Activated B cell treated with CpG ODN at 0.5 μM for 24 hours (primary cell): ENCODE data around the gene MEIKIN. TPM values are rescaled to one million over a fixed set of nuclear protein-coding genes. Genes with fewer than 3 reads are reported as not detected.

Source experiments
- ATAC-seq: fragments of 200-7000 bp; cut with Tn5 transposase; one replicate; pipeline ENCODE4 v1.10.0; 2021; ENCODE audit warnings: low read depth, mild to moderate bottlenecking, moderate library complexity
- CTCF ChIA-PET: fragments of 350-600 bp; sonication (Branson Sonifier 250); formaldehyde crosslinking; loops from one replicate; lab custom pipeline; 2021; ENCODE audit warnings: antibody characterized with exemption; lab: Charles Lee
- POLR2A ChIA-PET: fragments of 350-600 bp; sonication (Branson Sonifier 250); formaldehyde crosslinking; loops from one replicate; lab custom pipeline; 2021; ENCODE audit warnings: antibody characterized with exemption; lab: Charles Lee
- DNase-seq: peaks from one replicate; pipeline ENCODE4 v3.0.0; 2022
- H3K27ac Mint-ChIP-seq: one replicate; pipeline ENCODE4 v1.8.0; 2020; ENCODE audit warnings: mixed read lengths
- H3K27me3 Mint-ChIP-seq: one replicate; pipeline ENCODE4 v1.8.0; 2021; ENCODE audit warnings: mixed read lengths
- H3K36me3 Mint-ChIP-seq: one replicate; pipeline ENCODE4 v1.8.0; 2021; ENCODE audit warnings: low read depth, mixed read lengths
- H3K4me1 Mint-ChIP-seq: one replicate; pipeline ENCODE4 v1.8.0; 2021; ENCODE audit warnings: mixed read lengths
- H3K4me3 Mint-ChIP-seq: one replicate; pipeline ENCODE4 v1.8.0; 2020; ENCODE audit warnings: mild to moderate bottlenecking, mixed read lengths
- H3K9me3 Mint-ChIP-seq: one replicate; pipeline ENCODE4 v1.8.0; 2020; ENCODE audit warnings: mixed read lengths
- CTCF ChIP-seq: fragments of 200-600 bp; IDR thresholded peaks from one replicate; pipeline ENCODE4 v1.8.0; 2022; ENCODE audit warnings: antibody characterized with exemption, mild to moderate bottlenecking
- intact Hi-C: fragments of 100-400 bp; cut with micrococcal nuclease; formaldehyde crosslinking; loops from one replicate; pipeline ENCODE4 v1.15.1; 2024
- total RNA-seq: library from RNA; stranded (reverse); gene quantifications from 2 replicates; pipeline ENCODE4 v1.2.3, GENCODE V29; 2022

The MEIKIN gene
- total RNA-seq, 1 donor from 2014 or later = not detected

- TF ChIP-seq CTCF = no peak
- H3K27ac Mint-ChIP-seq = no peak overlapping the region
- H3K9me3 Mint-ChIP-seq = no peaks in the 10 kb centered on the region
- H3K4me3 Mint-ChIP-seq = no peak overlapping the region
- no peaks in the 10 kb centered on the region for H3K36me3 Mint-ChIP-seq
- POLR2A ChIA-PET = interaction anchor here (0.7 kb wide), 1 partner anchor 412 kb away, joined by 3 read pairs; no protein-coding TSS in a partner anchor
- no peaks in the 10 kb centered on the region for H3K27me3 Mint-ChIP-seq
- ATAC-seq (no peak), DNase-seq (no peak)
- intact Hi-C loops = no loop called here
- CTCF ChIA-PET = no interaction called here
- no peaks in the 10 kb centered on the region for H3K4me1 Mint-ChIP-seq
Measured at GRCh38 chr5:131959136-131959535, 13.7 kb upstream of the MEIKIN start.

GRCh38 chr5:131957721-131958441 is 12.4 kb upstream of the MEIKIN start:
- ATAC-seq (no peak), DNase-seq (no peak)
- H3K27me3 Mint-ChIP-seq = no peaks in the 10 kb centered on the region
- CTCF ChIA-PET = no interaction called here
- no peak for TF ChIP-seq CTCF
- no peak overlapping the region for H3K27ac Mint-ChIP-seq
- intact Hi-C loops = no loop called here
- POLR2A ChIA-PET = no interaction called here
- H3K4me1 Mint-ChIP-seq = no peaks in the 10 kb centered on the region
- H3K4me3 Mint-ChIP-seq = no peak overlapping the region
- no peaks in the 10 kb centered on the region for H3K9me3 Mint-ChIP-seq
- H3K36me3 Mint-ChIP-seq = no peaks in the 10 kb centered on the region

- no peaks in the 10 kb centered on the region for H3K4me1 Mint-ChIP-seq
- no peak for ATAC-seq
- CTCF ChIA-PET = no interaction called here
Measured at GRCh38 chr5:131953969-131954368, 8.5 kb upstream of the MEIKIN start.

GRCh38 chr5:131952301-131952857 is 6.9 kb upstream of the MEIKIN start:
- no peak overlapping the region for H3K27ac Mint-ChIP-seq
- H3K4me3 Mint-ChIP-seq = no peak overlapping the region
- no peaks in the 10 kb centered on the region for H3K36me3 Mint-ChIP-seq
- DNase-seq = no peak
- TF ChIP-seq CTCF = no peak
- POLR2A ChIA-PET = no interaction called here
- no peak for ATAC-seq
- H3K4me1 Mint-ChIP-seq = no peaks in the 10 kb centered on the region
- CTCF ChIA-PET = no interaction called here
- intact Hi-C loops = no loop called here
- H3K27me3 Mint-ChIP-seq = peaks cover 9% of the 10 kb centered on the region
- no peaks in the 10 kb centered on the region for H3K9me3 Mint-ChIP-seq

More at GRCh38 chr5:131953969-131954368, 8.5 kb upstream of the MEIKIN start:
- TF ChIP-seq CTCF = no peak
- Mint-ChIP-seq H3K9me3 (no peaks in the 10 kb centered on the region), H3K36me3 (no peaks in the 10 kb centered on the region), H3K27ac (no peak overlapping the region), H3K4me3 (no peak overlapping the region), H3K27me3 (peaks cover 5% of the 10 kb centered on the region)
- intact Hi-C loops = no loop called here
- DNase-seq = no peak
- POLR2A ChIA-PET = no interaction called here

- POLR2A ChIA-PET = no interaction called here
- H3K36me3 Mint-ChIP-seq = no peaks in the 10 kb centered on the region
- CTCF ChIA-PET = no interaction called here
- no peak overlapping the region for H3K4me3 Mint-ChIP-seq
- H3K27me3 Mint-ChIP-seq = peaks cover 9% of the 10 kb centered on the region
- intact Hi-C loops = no loop called here
- no peaks in the 10 kb centered on the region for H3K9me3 Mint-ChIP-seq
- TF ChIP-seq CTCF = no peak
- H3K27ac Mint-ChIP-seq = no peak overlapping the region
- ATAC-seq (no peak), DNase-seq (no peak)
- H3K4me1 Mint-ChIP-seq = no peaks in the 10 kb centered on the region
Measured at GRCh38 chr5:131950706-131951105, 5.2 kb upstream of the MEIKIN start.
